Left renal cortex interstitium (tissue), 4 donors: ENCODE results near the gene EFNA5. TPM values are rescaled to one million over a fixed set of nuclear protein-coding genes. Genes with fewer than 3 reads are reported as not detected.
"Not testable (repeated sequence)": the region's sequence is repeated elsewhere in the genome, so short reads cannot be mapped to it uniquely, and the experiment has no call there.

Source experiments
- DNase-seq, 4 donors: peaks; one replicate each; pipeline ENCODE4 v3.0.0-alpha.2; 2013; ENCODE audit warnings: low read depth in 4 of 4, low spot score in 2 of 4, missing footprints in 1 of 4
- polyA plus RNA-seq, 4 donors: library from polyadenylated mRNA; unstranded; fragments of 120-200 nt; gene quantifications; one replicate each; pipeline ENCODE4 v1.2.1, GENCODE V29; 2013; ENCODE audit not compliant: insufficient read length in 4 of 4

Gene EFNA5
- polyA plus RNA-seq, 4 donors: 23.3 to 28.7 (median 26.9) TPM

- DNase-seq: no peak
Measured at GRCh38 chr5:107501965-107502675, 168.6 kb downstream of the EFNA5 start.

- no peak for DNase-seq
Measured at GRCh38 chr5:107500840-107501239, 169.9 kb downstream of the EFNA5 start.

- DNase-seq: no peak
Measured at GRCh38 chr5:107500347-107500746, 170.4 kb downstream of the EFNA5 start.

GRCh38 chr5:107499776-107500175 lies 171.0 kb downstream of the EFNA5 start:
- DNase-seq: no peak

- no peak for DNase-seq
Measured at GRCh38 chr5:107499237-107499636, 171.5 kb downstream of the EFNA5 start.

GRCh38 chr5:107496466-107496865 lies 174.3 kb downstream of the EFNA5 start:
- DNase-seq: no peak

- not testable (repeated sequence) for DNase-seq
Measured at GRCh38 chr5:107494129-107494528, 176.6 kb downstream of the EFNA5 start.

GRCh38 chr5:107487056-107487542 lies 183.6 kb downstream of the EFNA5 start:
- DNase-seq: no peak

GRCh38 chr5:107486489-107486888 lies 184.2 kb downstream of the EFNA5 start:
- no peak for DNase-seq

- no peak for DNase-seq
Measured at GRCh38 chr5:107485184-107485583, 185.6 kb downstream of the EFNA5 start.

GRCh38 chr5:107484281-107484680 lies 186.5 kb downstream of the EFNA5 start:
- DNase-seq: no peak

GRCh38 chr5:107483231-107484024 lies 187.3 kb downstream of the EFNA5 start:
- peak in 2 of 4 donors; percentile 56 to 57 for DNase-seq

- no peak for DNase-seq
Measured at GRCh38 chr5:107478068-107478641, 192.6 kb downstream of the EFNA5 start.

GRCh38 chr5:107477492-107477891 lies 193.2 kb downstream of the EFNA5 start:
- no peak for DNase-seq

GRCh38 chr5:107476783-107477182 lies 194.0 kb downstream of the EFNA5 start:
- no peak for DNase-seq

- DNase-seq: no peak
Measured at GRCh38 chr5:107474716-107475489, 195.8 kb downstream of the EFNA5 start.

GRCh38 chr5:107474361-107474715 lies 196.4 kb downstream of the EFNA5 start:
- DNase-seq: no peak

- no peak for DNase-seq
Measured at GRCh38 chr5:107472620-107473064, 198.1 kb downstream of the EFNA5 start.

- DNase-seq: no peak
Measured at GRCh38 chr5:107470295-107470582, 200.5 kb downstream of the EFNA5 start.

- no peak for DNase-seq
Measured at GRCh38 chr5:107469485-107470294, 201.0 kb downstream of the EFNA5 start.
